ENCODE results near the gene PPIF.

- TF ChIP-seq POLR2AphosphoS5 (IDR thresholded peaks at IDR 0.05; ENCODE audit: insufficient read depth, low read depth, low read length) (no peak), CTCF (IDR thresholded peaks at IDR 0.05; ENCODE audit: extremely low read depth in 1 of 2, insufficient read depth in 1 of 2, low read depth in 1 of 2, low read length in 2 of 2) (no peak), POLR2A (IDR thresholded peaks at IDR 0.05; ENCODE audit: low read depth, low read length) (no peak), MYC (IDR thresholded peaks at IDR 0.05; ENCODE audit: low read depth, low read length) (no peak), MAX (IDR thresholded peaks at IDR 0.05; ENCODE audit: insufficient read depth, insufficient read length) (no peak), FOS (IDR thresholded peaks at IDR 0.05; ENCODE audit: borderline replicate concordance, insufficient read depth, low read length) (peak; percentile 48), GATA2 (IDR thresholded peaks at IDR 0.05; ENCODE audit: insufficient read depth, insufficient read length, low read depth, low read length) (no peak)
These were observed 26.3 kb upstream of the PPIF start for GRCh38 chr10:79320820-79321493.
